Activated CD8-positive, alpha-beta T cell treated with anti-CD3 and anti-CD28 coated beads, Interleukin-2, amount 10 ng/mL, durations not matched to agents 7 days and 5 days (primary cell): ENCODE results near the gene HOGA1. TPM values are rescaled to one million over a fixed set of nuclear protein-coding genes. Genes with fewer than 3 reads are reported as not detected.

ENCODE experiments used
- total RNA-seq, 2 experiments: library from RNA; stranded (reverse); gene quantifications; one replicate each; pipeline ENCODE4 v1.2.3, GENCODE V29; 2021

The HOGA1 gene
- total RNA-seq, 2 experiments from 2014 or later = not detected

Other genes starting within 250 kb of the HOGA1 start
- 10 to 100 TPM; 10.0 to 10.4 TPM for gene FRAT2, start 249.7 kb upstream of the HOGA1 start, total RNA-seq
- gene RRP12, start 183.0 kb upstream of the HOGA1 start, total RNA-seq = 10 to 100 TPM; 30.9 to 35.6 TPM
- gene PGAM1, start 158.2 kb upstream of the HOGA1 start, total RNA-seq = 100 to 1,000 TPM; 517 to 529 TPM
- gene EXOSC1, start 138.4 kb upstream of the HOGA1 start, total RNA-seq = 10 to 100 TPM; 47.1 to 48.2 TPM
- 10 to 100 TPM; 35.8 to 36.2 TPM for gene ZDHHC16, start 138.2 kb upstream of the HOGA1 start, total RNA-seq
- gene MMS19, start 86.0 kb upstream of the HOGA1 start, total RNA-seq = 10 to 100 TPM; 71.7 to 73.3 TPM
- gene UBTD1, start 85.5 kb upstream of the HOGA1 start, total RNA-seq = 1 to 10 TPM in 1 of 2 experiments, under 1 TPM in 1; 0.58 to 1.1 TPM
- under 1 TPM in 1 of 2 experiments, not detected in 1; 0.26 TPM for gene ANKRD2, start 11.6 kb upstream of the HOGA1 start, total RNA-seq
- gene C10orf62, start 5.3 kb downstream of the HOGA1 start, total RNA-seq = not detected
- 1 to 10 TPM; 1.1 to 1.2 TPM for gene MORN4, start 49.1 kb downstream of the HOGA1 start, total RNA-seq
- 1 to 10 TPM; 8.9 to 9.5 TPM for gene PI4K2A, start 56.3 kb downstream of the HOGA1 start, total RNA-seq
- 1 to 10 TPM; 1.1 to 1.7 TPM for gene AVPI1, start 102.9 kb downstream of the HOGA1 start, total RNA-seq
- gene MARVELD1, start 129.3 kb downstream of the HOGA1 start, total RNA-seq = 1 to 10 TPM; 2.2 to 2.4 TPM
- 10 to 100 TPM; 23.8 to 27.3 TPM for gene ZFYVE27, start 152.7 kb downstream of the HOGA1 start, total RNA-seq
- gene SFRP5, start 187.6 kb downstream of the HOGA1 start, total RNA-seq = under 1 TPM; 0.24 to 0.42 TPM